HG03575 (cell line): ENCODE measurements around the gene RNASEL.
"Not testable (repeated sequence)": the region's sequence is repeated elsewhere in the genome, so short reads cannot be mapped to it uniquely, and the experiment has no call there.

ENCODE experiments used
- ATAC-seq: cut with Tn5 transposase; IDR thresholded peaks from one replicate; pipeline ENCODE4 v1.9.1; 2021; ENCODE audit not compliant: unreplicated experiment, insufficient number of reproducible peaks, low FRiP score; ENCODE audit errors: extremely low read depth

RNASEL gene, protein sequence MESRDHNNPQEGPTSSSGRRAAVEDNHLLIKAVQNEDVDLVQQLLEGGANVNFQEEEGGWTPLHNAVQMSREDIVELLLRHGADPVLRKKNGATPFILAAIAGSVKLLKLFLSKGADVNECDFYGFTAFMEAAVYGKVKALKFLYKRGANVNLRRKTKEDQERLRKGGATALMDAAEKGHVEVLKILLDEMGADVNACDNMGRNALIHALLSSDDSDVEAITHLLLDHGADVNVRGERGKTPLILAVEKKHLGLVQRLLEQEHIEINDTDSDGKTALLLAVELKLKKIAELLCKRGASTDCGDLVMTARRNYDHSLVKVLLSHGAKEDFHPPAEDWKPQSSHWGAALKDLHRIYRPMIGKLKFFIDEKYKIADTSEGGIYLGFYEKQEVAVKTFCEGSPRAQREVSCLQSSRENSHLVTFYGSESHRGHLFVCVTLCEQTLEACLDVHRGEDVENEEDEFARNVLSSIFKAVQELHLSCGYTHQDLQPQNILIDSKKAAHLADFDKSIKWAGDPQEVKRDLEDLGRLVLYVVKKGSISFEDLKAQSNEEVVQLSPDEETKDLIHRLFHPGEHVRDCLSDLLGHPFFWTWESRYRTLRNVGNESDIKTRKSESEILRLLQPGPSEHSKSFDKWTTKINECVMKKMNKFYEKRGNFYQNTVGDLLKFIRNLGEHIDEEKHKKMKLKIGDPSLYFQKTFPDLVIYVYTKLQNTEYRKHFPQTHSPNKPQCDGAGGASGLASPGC

DNA sequence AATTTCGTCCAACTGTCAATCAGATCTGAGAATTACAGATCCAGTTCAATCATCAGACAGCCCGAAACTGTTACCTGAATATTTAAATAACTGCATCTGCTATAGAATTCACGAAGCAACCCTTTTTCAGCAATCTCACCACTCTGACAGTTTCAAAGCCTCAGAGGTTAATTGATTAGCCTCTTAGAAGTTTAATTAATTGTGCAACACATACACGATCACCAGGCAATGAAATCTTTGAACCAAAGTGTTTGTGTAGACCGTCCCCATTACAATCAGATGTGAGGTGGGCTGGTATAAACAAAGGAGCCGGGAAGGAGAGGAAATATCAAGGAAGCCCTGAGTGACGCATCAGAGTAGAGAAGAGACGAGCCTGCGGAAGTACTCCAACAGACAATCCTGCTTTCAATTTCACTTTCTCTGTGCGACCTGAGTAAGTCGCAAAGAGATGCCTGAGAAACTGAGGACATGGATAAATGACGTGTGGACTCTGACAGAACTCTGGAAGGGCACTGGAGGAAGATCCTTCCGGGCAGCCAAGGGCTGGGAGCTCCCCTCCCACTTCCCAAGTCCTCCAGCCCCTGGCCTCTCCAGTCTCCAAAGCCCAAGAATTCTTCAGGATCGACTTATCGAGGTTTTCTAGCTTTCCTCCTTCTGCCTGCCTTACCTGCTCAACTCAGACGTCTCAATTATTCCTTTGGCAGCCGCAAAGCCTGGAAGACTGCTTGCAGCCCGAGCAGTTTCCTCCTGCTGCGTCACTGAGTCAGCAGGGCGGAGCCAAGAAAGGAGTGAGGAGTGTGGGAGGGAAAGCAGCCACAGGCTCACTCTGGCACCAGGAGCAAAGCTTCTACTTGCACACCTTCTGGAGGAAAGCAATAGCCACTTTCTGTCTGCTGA, at the start of gene RNASEL:
TSS of gene RNASEL (minus strand) at position 757 of the 897 bp plus-strand sequence. CDS start 2,450 bp downstream, outside the sequence.
- no peak for ATAC-seq

DNA sequence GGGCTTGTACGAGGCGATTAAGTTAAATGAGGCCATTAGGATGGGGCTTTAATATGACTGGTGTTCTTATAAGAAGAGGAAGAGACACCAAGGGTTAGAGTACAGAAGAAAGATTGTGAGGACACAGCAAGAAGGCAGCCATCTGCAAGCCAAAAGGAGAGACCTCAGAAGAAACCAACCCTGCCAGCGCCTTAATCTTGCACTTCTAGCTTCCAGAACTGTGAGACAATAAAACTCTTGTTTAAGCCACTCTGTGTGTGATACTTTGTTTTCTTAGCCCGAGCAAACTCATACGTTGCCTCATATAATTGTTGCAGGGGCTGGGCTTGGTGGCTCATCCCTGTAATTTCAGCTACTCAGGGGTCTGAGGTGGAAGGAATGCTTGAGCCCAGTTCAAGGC, 48.7 kb upstream of the RNASEL start:
- ATAC-seq, result no peak

DNA sequence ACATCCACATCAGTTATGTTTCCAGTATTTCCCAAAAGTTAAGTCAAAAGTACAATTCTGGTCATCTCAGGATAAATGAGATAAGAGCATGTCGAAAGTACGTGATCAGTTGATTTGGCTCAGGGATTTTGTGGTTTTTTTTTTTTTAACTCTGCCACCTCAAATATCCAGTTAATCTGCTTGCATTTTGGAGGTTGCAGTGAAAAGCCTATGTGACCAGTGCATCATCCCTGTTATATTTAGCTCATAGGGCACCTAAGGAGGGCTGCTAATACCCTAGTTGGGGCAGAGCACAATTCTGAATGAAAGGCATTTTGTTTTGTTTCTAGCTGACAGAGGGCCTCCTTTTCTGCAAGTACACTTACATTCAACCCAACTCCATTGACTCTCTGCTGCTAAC, 46.8 kb upstream of the RNASEL start:
- ATAC-seq, result no peak

DNA sequence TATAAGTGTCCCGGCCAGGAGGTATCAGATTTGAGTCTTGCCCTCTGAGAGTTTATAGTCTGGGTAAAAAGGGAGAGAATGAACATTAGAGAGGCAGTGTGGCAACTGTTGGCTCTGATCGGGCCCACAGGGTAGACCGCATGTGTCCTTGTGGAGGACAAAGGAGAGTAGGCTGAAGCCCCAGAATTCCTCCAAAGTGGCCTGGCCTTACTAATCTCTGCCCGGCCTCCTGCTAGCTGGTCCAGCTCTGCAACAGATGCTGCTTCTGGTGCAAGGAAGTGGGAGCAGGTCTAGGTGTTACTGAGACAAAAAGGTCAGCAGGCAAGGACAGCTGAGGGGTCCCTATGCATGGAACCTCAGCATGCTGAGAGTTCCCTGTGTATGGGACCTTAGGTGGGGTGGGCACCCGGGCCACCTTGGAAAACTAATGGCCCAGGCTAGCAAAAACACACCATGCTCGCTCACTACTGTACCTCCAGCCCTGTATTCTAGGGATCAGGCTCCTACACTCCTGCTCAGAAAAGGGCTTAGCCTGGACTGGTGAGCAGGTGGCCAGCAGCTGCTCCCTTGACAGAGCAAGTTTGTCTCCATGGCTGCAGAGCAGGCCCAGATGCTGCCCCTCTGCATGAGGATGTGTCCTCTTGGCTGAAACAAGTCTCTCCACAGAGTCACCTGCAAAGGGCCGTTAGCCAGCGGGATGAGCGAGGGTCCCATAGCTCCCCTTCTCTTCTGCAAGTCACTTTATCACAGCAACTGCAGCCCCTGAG, 45.4 kb upstream of the RNASEL start:
- ATAC-seq, result no peak

DNA sequence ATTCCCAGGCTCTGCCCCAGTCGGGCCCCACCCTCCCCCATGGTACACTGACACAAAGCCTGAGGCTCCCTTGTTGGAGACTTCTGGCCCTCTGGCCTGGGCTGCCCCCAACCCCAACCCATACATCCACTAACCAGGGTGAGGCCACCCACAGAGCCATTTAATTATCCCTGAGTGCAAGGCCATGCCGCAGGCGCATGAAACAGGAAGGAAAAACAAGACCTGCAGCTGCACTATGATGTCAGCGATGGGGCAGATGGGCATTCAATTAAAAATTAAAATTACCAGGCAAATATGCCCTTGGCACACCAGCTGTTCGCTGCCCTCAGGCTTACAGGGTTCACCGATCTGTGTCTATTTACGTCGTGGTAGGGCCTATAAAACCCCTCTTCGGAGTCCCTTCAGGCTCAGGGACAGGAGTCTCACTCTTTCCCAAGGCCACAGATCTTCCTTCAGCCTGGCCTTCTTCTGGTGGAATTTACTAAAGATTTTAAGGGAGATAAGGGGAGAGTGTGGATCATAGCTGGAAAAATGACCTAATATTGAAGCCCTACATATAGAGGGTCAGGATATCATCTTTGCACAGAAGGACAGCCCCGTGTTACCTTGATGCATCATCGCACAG, 44.7 kb upstream of the RNASEL start:
- no peak for ATAC-seq

DNA sequence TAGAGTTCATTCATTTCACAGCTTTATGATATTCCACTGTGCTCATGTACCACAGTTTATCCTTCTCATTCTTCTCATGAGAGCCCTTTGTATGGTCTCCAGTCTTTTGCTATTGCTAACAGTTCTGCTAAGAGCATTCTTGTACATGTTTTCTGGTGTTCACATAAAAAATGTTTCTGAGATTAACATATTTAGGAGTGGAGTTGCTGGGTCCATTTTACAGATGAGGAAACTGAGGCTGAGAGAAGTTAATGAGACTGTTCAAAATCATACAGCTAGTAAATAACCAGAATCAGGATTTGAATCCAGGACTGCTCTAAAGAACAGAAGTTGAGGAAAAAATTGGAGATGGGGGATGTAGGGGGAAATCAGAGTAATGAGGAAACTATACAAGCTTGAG, 44.0 kb upstream of the RNASEL start:
- ATAC-seq, result no peak

DNA sequence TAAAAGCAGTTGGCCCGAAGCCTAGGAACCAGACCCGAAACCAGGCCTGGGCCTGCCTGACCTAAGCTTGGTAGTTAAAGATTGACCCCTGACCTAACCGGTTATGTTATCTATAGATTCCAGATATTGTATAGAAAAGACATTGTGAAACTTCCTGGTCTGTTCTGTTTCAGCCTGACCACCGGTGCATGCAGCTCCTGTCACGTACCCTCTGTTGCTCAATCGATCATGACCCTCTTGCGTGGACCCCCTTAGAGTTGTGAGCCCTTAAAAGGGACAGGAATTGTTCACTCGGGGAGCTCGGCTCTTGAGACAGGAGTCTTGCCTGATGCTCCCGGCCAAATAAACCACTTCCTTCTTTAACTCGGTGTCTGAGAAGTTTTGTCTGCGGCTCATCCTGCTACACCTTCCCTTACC, 43.4 kb upstream of the RNASEL start:
- not testable (repeated sequence) for ATAC-seq

DNA sequence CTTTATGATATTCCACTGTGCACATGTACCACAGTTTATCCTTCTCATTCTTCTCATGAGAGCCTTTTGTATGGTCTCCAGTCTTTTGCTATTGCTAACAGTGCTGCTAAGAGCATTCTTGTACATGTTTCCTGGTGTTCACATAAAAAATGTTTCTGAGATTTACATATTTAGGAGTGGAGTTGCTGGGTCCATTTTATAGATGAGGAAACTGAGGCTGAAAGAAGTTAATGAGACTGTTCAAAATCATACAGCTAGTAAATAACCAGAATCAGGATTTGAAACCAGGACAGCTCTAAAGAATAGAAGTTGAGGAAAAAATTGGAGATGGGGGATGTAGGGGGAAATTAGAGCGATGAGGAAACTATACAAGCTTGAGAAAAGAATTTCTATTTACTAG, 42.9 kb upstream of the RNASEL start:
- ATAC-seq, result no peak

DNA sequence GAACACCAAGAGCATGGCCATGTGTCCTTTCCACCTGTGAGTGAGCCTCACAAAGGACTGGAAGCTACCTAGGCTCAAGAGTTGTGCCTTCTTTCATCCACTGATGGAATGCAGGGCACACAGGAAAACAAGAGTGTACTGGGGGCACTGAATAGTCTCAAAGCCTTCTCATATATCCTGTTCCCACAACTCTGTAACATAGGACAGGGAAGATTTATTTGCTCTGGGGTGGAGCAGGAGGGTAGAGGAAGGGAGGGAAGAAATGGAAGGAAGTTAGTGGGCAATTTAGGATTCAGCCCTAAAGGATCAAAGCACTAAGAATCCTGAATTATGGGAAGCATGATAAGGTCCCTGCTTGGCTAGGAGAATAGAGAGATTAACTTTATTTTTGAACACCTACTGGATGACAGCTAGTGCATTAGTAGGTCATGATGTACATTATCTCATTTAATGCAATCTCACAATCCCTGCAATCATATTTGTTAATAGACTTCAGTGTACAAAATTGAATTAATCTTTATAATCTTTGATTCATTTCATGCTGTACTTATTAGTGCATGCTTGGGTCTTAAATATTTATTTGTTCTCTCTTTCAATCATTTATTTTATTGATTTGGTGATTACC, 42.1 kb upstream of the RNASEL start:
- ATAC-seq, result no peak

DNA sequence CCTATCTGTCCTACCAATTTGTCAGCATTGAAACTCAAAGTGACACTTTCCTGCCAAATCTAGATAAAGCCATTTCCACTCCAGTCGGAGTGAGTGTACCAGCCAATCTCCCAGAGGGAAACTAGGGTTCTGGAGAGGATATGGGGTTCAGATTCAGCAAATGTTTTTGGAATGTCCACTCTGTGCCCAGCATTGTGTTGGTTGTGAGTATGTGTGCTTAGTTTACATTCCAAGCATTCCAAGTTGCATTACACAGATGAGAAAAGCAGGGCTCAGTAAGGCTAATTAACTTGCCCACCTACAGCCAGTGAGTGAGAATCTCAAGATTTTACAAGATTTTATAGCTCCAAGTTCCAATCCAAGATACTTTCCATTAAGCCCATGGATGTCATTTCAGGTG, 41.5 kb upstream of the RNASEL start:
- no peak for ATAC-seq

DNA sequence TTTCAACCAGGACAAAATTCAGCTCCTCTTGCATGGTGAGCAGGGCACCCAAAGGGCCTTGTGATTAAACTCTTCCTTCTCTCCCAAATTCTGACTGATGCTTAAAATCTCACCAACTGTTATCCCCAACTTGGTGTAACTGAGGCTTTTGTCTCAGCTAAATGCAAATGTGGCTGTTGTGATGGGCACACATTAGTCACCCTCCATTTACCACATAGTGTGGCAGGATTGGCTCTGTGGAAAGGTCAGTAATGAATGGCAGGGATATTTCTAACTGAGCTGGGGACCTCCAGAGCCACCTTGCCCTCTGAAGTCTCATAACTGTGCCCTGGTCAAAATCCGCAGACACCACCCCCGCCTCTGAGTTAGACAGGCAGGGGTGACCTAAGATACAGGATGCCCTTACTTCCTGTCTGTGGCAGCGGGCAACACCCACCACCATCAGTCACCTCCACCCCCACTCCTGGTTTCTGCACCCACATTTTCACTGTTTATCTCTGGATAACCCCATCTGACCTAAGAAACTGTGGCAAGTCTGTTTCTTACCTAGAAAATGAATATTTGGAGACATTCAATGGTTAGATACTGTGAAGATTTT, 40.5 kb upstream of the RNASEL start:
- no peak for ATAC-seq

DNA sequence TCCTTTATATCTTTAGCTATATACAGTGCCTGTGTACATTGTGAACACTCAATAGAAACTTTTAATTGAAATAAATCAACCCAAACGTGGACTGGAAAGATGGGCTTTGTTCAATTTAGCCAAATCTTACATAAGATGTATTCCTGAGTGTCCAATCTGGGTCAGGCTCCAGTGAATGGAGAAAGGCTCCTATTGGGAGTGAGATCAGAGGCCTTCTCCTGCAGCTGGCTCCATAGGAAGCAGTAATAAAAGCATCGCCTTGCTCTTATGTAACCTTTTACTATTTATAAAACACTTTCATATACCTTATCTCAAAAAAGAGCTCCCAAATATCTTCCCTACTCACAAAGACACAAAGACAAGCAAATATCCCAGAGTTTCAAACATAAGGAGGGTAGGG, 40.0 kb upstream of the RNASEL start:
- ATAC-seq, result no peak

DNA sequence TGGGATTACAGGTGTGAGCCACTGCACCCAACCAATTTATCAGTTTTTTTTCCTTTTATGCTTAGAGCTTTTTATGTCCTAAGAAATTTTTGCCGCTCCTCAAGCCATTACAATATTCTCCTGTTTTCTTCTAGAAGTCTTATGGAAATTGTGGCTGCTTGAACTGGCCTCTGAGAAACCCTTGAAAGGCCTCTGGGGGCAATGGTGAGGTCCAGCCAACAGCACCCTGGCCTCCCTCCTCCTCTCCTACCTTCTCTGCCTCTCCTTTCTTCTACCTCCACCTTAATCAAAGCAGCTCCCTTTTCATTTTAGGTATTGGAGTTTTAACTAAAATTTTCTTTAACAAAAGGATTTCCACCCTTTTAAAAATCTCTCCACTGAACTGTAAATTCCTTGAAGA, 39.6 kb upstream of the RNASEL start:
- ATAC-seq, result no peak

DNA sequence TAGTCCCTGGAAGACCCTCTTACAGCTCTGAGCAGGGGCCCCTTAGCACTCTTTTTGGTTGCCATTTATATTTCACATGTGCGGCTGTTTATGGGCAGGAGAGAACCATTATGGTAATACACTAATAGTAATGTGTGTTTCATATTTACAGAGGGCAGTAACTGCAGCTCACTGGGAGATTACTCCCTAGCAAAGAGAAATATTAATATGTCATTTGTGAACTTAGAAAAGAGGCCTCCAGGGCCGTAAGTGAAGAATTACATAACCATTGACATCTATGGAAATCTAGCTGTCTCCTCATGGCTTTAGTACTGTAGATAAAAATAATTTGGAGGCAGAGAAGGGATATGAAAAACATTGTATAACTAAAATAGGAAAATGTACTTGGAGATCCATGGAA, 38.6 kb upstream of the RNASEL start:
- ATAC-seq, result no peak

DNA sequence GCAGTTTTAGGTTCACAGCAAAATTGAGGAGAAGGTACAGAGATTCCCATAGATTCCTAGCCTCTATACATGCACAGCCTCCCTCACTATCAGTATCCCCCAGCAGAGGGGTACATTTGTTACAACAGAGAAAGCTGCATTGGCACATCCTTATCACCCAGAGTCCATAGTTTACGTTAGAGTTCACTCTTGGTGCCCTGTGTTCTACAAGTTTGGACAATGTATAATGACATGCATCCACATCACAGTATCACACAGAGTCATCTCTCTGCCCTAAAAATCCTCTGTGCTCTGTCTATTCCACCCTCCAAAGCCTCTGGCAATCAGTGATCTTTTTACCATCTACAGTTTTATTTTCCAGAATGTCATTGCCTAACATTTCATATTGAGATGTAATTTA, 37.5 kb upstream of the RNASEL start:
- no peak for ATAC-seq

DNA sequence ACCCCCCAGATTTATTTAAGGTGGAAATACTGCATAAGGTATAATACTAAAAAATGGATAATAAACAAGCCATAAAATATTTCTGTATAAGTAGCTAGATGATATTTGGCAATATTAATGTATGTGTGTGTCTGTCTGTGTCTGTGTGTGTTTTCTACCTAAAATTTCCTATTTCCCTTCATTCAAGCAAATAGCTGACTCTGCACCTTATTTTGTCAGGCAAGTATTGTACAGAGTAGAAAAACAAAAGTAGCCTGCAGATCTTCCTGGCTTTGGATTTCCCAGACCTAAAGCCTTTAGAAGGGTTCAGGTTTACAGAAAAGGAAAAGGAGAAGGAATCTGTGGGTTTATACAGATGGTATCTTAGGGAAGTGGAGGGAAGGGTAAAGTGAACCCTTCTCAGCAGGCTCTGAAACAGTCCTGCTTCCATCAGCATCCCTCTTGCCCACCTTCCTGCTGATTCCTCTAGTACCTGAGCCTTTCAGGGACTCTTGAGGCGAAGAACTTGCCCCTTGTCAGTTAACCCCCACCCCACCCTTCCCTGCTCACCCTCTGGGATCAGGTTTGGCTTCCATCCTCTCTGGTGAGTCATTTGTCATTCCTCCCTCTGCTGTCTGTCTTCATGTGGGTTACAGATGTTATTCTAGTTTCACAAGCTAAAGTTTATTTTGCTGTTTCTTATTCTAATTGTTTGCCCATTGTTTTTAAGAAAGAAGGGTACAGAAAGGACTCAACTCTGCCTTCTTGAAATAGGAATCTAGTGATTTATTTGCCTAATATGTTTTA, 36.9 kb upstream of the RNASEL start:
- no peak for ATAC-seq

DNA sequence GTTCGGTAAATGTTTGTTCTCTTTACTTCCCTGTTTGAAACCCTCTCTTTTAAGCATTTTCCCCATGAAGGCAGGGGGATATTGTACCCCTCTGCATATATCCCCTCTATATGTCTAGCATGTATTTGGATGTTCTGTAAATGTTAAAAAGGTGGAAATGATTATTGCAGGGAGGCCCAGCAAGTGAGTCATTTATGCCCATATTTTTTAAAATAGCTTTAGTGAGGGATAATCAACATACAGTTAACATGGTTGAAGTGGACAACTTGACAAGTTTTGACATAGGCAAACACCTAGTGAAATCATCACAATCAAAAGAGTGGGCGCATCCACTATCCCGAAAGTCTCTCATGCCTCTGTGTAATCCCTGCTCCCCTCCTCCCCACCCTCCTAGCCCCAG, 36.0 kb upstream of the RNASEL start:
- ATAC-seq, result no peak
